Suprapubic skin (tissue), 4 donors: ENCODE data around the gene ANKRA2.

Experiments used
- CTCF ChIP-seq, 2 donors: fragments of 200-600 bp in 1 of 2; fragments of 450-650 bp in 1 of 2; sonication (generic) in 1 of 2; IDR thresholded peaks; one replicate each; pipeline ENCODE4 v1.5.1; 2016 to 2019; ENCODE audit warnings: antibody characterized with exemption in 2 of 2, mild to moderate bottlenecking in 1 of 2, moderate library complexity in 1 of 2
- EP300 ChIP-seq: sonication (generic); formaldehyde crosslinking; IDR thresholded peaks from one replicate; pipeline ENCODE4 v1.6.1; 2017; ENCODE audit warnings: antibody characterized with exemption
- POLR2A ChIP-seq, 2 donors: fragments of 450-650 bp; IDR thresholded peaks; one replicate each; pipeline ENCODE4 v1.6.1; 2017; ENCODE audit warnings: antibody characterized with exemption in 2 of 2, mild to moderate bottlenecking in 2 of 2, moderate library complexity in 2 of 2
- POLR2AphosphoS5 ChIP-seq, 3 donors: sonication (generic); formaldehyde crosslinking; IDR thresholded peaks; one replicate each; pipeline ENCODE4 v1.6.1; 2017; ENCODE audit warnings: antibody characterized with exemption in 3 of 3

GRCh38 chr5:73522989-73523388 lies 42.5 kb downstream of the ANKRA2 start:
- TF ChIP-seq POLR2A (IDR thresholded peaks at IDR 0.05) (no peak), CTCF (IDR thresholded peaks at IDR 0.05) (no peak), POLR2AphosphoS5 (IDR thresholded peaks at IDR 0.05) (no peak), EP300 (no peak)
